Endothelial cell of umbilical vein (primary cell): Measurements from ENCODE around the gene SLC1A7.

Experiments
- EZH2 ChIP-seq: IDR thresholded peaks from 2 replicates; pipeline ENCODE4 v1.6.1; 2012; ENCODE audit warnings: borderline replicate concordance, low read depth, mild to moderate bottlenecking, moderate library complexity, low read length, inconsistent platforms; ENCODE audit not compliant: severe bottlenecking
- FOS ChIP-seq: IDR thresholded peaks from 2 replicates; pipeline ENCODE4 v1.6.1; 2011; ENCODE audit warnings: mild to moderate bottlenecking, low read length, moderate library complexity, borderline replicate concordance; ENCODE audit not compliant: insufficient read depth
- JUN ChIP-seq: IDR thresholded peaks from 2 replicates; pipeline ENCODE4 v1.6.1; 2011; ENCODE audit warnings: borderline replicate concordance, low read depth; ENCODE audit not compliant: insufficient read length, insufficient read depth
- POLR2A ChIP-seq: IDR thresholded peaks from 2 replicates; pipeline ENCODE4 v1.6.1; 2012; ENCODE audit warnings: low read depth, mild to moderate bottlenecking, control low read depth, low read length
- POLR2AphosphoS5 ChIP-seq: IDR thresholded peaks from 2 replicates; pipeline ENCODE4 v1.6.1; 2012; ENCODE audit warnings: low read depth, mild to moderate bottlenecking, control low read depth, low read length, moderate library complexity; ENCODE audit not compliant: insufficient read depth
- TF ChIP-seq, protein P1 (sequence below), 2 donors: IDR thresholded peaks; 1 replicate in 1 of 2; 2 replicates in 1 of 2; pipeline ENCODE4 v1.5.1; 2011; ENCODE audit warnings: low read length in 2 of 2, mild to moderate bottlenecking in 2 of 2, moderate library complexity in 2 of 2, control low read depth in 1 of 2, inconsistent platforms in 1 of 2, low read depth in 1 of 2; ENCODE audit not compliant: insufficient read depth in 1 of 2; ENCODE audit errors: extremely low read depth in 1 of 2

DNA sequence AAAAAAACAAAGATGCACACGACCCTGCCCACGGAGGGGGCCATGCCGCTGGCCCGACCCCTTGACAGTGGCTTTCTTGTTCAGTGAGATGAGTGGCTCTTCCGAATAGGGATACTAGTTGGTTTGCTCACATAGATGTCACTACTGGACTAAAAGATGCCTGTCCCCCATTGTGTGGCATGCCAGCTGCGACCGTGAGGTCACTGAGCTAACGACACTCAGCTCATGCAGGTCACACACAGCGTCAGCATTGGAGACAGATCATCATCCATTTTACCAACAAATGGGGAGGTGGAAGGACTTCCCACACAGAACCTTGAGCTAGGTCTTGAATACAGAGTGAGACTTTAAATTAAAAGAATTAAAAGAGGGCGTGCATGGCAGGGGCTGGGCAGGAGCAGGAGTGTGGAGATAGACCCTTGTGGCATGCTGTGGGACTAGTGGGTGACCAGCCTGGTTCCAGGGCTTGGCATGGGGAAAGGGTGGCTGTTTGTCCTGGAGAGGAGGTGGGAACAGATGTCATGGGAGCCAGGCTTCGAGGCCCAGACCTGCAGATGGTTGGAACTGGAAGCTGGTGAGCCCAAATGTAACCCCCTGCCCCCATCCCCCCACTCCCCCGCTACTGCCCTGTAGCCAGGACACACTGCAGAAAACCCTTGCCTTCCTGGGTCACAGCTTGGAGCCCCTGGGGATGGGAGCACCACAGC lies 12.4 kb downstream of the SLC1A7 start:
- TF ChIP-seq, protein P1, sequence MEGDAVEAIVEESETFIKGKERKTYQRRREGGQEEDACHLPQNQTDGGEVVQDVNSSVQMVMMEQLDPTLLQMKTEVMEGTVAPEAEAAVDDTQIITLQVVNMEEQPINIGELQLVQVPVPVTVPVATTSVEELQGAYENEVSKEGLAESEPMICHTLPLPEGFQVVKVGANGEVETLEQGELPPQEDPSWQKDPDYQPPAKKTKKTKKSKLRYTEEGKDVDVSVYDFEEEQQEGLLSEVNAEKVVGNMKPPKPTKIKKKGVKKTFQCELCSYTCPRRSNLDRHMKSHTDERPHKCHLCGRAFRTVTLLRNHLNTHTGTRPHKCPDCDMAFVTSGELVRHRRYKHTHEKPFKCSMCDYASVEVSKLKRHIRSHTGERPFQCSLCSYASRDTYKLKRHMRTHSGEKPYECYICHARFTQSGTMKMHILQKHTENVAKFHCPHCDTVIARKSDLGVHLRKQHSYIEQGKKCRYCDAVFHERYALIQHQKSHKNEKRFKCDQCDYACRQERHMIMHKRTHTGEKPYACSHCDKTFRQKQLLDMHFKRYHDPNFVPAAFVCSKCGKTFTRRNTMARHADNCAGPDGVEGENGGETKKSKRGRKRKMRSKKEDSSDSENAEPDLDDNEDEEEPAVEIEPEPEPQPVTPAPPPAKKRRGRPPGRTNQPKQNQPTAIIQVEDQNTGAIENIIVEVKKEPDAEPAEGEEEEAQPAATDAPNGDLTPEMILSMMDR (IDR thresholded peaks at IDR 0.05; ENCODE audit: extremely low read depth in 1 of 2, insufficient read depth in 1 of 2, low read depth in 1 of 2, low read length in 2 of 2), result no peak
- TF ChIP-seq POLR2AphosphoS5, result no peak
- no peak for TF ChIP-seq POLR2A
- no peak for TF ChIP-seq EZH2
- TF ChIP-seq FOS, result no peak
- no peak for TF ChIP-seq JUN
